ENCODE results near the gene PPP1R9B. TPM values are rescaled to one million over a fixed set of nuclear protein-coding genes. Genes with fewer than 3 reads are reported as not detected.

The PPP1R9B gene
- total RNA-seq, 1 experiment from 2014 or later = 21.7 TPM

DNA sequence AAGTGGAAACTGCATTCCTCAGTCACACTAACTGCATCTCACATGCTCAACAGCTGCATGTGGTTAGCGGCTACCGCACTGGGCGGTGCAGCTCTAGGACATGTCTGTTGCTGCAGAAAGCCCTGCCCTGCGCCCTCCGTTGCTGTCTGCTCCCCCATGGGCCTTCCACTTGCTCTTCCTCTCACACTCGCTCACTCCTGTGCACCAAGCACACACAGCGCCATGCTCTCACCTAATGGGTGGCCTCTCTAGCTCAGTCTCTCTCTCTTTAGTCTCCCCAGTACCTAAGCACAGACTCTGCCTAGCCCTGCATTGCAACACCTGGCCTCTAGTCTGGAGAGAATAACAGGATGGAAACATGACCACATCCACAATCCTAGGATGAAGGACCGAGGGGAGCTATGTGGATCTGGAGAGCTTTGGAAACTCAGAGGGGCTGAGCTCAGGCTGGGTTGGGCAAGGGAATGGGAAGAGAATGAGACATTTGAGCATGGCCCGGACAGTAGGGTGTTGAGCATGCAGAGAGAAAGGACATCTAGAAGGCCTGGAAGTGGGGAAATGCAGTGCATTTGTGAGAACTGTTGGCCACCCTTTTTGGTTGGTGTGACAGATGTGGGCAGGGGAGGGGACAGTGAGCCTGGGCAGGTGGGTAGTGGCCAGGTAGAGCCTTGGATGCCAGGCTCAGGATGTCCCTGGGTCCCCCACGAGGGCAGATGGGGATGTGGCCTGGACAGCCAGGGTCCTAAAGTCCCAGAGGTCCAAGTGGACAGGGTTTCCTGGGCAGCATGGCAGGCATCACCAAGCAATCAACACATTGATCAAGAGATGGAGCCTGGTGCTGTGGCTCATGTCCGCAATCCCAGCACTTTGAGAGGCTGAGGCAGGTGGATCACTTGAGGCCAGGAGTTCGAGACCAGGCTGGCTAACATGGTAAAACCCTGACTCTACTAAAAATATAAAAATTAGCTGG, 31.4 kb upstream of the PPP1R9B start (continued):
- no peak for TF ChIP-seq FOXP1 (CRISPR knock-in tag; IDR thresholded peaks at IDR 0.05; ENCODE audit: borderline replicate concordance)
- TF ChIP-seq PRDM15 (CRISPR knock-in tag; IDR thresholded peaks at IDR 0.05) = no peak
- no peak for TF ChIP-seq ZNF138 (CRISPR knock-in tag; conservative IDR thresholded peaks at IDR 0.05)
- no peak for TF ChIP-seq TEAD4 (CRISPR knock-in tag; IDR thresholded peaks at IDR 0.05)
- no peak for TF ChIP-seq ATF6 (CRISPR knock-in tag; IDR thresholded peaks at IDR 0.05)
- TF ChIP-seq, protein P1, sequence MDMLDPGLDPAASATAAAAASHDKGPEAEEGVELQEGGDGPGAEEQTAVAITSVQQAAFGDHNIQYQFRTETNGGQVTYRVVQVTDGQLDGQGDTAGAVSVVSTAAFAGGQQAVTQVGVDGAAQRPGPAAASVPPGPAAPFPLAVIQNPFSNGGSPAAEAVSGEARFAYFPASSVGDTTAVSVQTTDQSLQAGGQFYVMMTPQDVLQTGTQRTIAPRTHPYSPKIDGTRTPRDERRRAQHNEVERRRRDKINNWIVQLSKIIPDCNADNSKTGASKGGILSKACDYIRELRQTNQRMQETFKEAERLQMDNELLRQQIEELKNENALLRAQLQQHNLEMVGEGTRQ (CRISPR knock-in tag; IDR thresholded peaks at IDR 0.05) = no peak
- no peak for TF ChIP-seq MAX (CRISPR knock-in tag; IDR thresholded peaks at IDR 0.05)
- TF ChIP-seq, protein P2, sequence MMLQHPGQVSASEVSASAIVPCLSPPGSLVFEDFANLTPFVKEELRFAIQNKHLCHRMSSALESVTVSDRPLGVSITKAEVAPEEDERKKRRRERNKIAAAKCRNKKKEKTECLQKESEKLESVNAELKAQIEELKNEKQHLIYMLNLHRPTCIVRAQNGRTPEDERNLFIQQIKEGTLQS (CRISPR knock-in tag; conservative IDR thresholded peaks at IDR 0.05) = no peak

DNA sequence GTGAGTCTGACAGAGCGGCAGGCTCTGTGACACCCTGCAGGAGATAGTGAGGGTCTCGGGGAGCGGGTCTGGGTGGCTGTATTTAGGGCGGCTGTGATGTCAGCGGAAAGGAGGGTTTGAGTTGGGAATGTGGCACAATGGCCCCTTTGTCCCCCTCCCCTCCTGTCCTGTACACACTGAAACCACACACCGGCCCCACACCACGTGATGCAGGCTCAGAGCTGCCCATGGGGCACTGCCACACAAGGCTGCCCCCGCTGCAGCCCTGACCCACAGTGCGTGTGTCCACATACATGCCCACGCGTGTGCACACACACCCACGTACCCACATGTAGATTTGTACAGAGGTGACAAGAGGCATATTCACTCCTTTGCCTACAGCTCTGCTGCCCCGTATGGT, 30.7 kb upstream of the PPP1R9B start:
- ChIA-PET CTCF (interaction anchor here (0.8 to 2.1 kb wide), 10 partner anchors 12 to 181 kb away, joined by 3 to 9 read pairs (median 4); partner anchors contain the start of gene COL1A1), POLR2A (no interaction called here)
- peaks cover 9% of the 10 kb centered on the region; the same call in 1 of the 2 replicates for H3K36me3 Mint-ChIP-seq
- peaks cover 6% of the 10 kb centered on the region; the same call in 1 of the 2 replicates for H3K27me3 Mint-ChIP-seq (ENCODE audit: low read depth)
- no peak for ATAC-seq
- no peak for DNase-seq (ENCODE audit: low spot score)
- no peak overlapping the region for H3K4me3 Mint-ChIP-seq
- TF ChIP-seq, protein P2 (CRISPR knock-in tag; conservative IDR thresholded peaks at IDR 0.05) = no peak
- TF ChIP-seq PRDM15 (CRISPR knock-in tag; IDR thresholded peaks at IDR 0.05) = no peak
- TF ChIP-seq ZNF671 (CRISPR knock-in tag; IDR thresholded peaks at IDR 0.05) = no peak
- no peaks in the 10 kb centered on the region for H3K9me3 Mint-ChIP-seq
- H3K27ac Mint-ChIP-seq = no peak overlapping the region
- H3K4me1 Mint-ChIP-seq = peaks cover 47% of the 10 kb centered on the region

All from WTC11 (cell line).